ENCODE results near the gene ENGASE.

ENGASE gene

GRCh38 chr17:79107499-79108231 is 33.0 kb downstream of the ENGASE start:
- H3K27me3 ChIP-seq (ENCODE audit: insufficient read depth, low read length, poor library complexity, severe bottlenecking) = no peaks in the 10 kb centered on the region
- H3K4me3 ChIP-seq (ENCODE audit: low read length, poor library complexity, severe bottlenecking) = no peak overlapping the region
- TF ChIP-seq CTCF (conservative IDR thresholded peaks at IDR 0.05; ENCODE audit: low read length) = no peak
- TF ChIP-seq EZH2phosphoT487 (IDR thresholded peaks at IDR 0.05; ENCODE audit: borderline replicate concordance) = no peak
- no peaks in the 10 kb centered on the region for H3K79me2 ChIP-seq (ENCODE audit: insufficient read depth, low read length)
- H3K4me2 ChIP-seq (ENCODE audit: low read depth, low read length, poor library complexity, severe bottlenecking) = no peak overlapping the region
- H3K9me3 ChIP-seq (ENCODE audit: insufficient read depth, low read depth, low read length) = no peaks in the 10 kb centered on the region
- H3F3A ChIP-seq (ENCODE audit: low read depth) = no peaks in the 10 kb centered on the region
- no peaks in the 10 kb centered on the region for H3K36me3 ChIP-seq (ENCODE audit: insufficient read depth, low read length)
- H3K9ac ChIP-seq (ENCODE audit: low read depth, low read length, poor library complexity, severe bottlenecking) = no peak overlapping the region
- no peaks in the 10 kb centered on the region for H4K20me1 ChIP-seq (ENCODE audit: insufficient read depth, low read length, poor library complexity, severe bottlenecking)
- no peak overlapping the region for H2AFZ ChIP-seq (ENCODE audit: low read length)
- H3K4me1 ChIP-seq (ENCODE audit: insufficient read depth, low read length, poor library complexity, severe bottlenecking) = no peaks in the 10 kb centered on the region
- no peaks in the 10 kb centered on the region for H3K9me2 ChIP-seq (replicated peaks; ENCODE audit: low read depth, low read length)

- H3K4me3 ChIP-seq (ENCODE audit: low read length, poor library complexity, severe bottlenecking) = no peak overlapping the region
- TF ChIP-seq EZH2phosphoT487 (IDR thresholded peaks at IDR 0.05; ENCODE audit: borderline replicate concordance) = no peak
- TF ChIP-seq CTCF (conservative IDR thresholded peaks at IDR 0.05; ENCODE audit: low read length) = no peak
- H4K20me1 ChIP-seq (ENCODE audit: insufficient read depth, low read length, poor library complexity, severe bottlenecking) = no peaks in the 10 kb centered on the region
- no peak overlapping the region for H3K9ac ChIP-seq (ENCODE audit: low read depth, low read length, poor library complexity, severe bottlenecking)
- no peaks in the 10 kb centered on the region for H3K9me2 ChIP-seq (replicated peaks; ENCODE audit: low read depth, low read length)
- H3K4me2 ChIP-seq (ENCODE audit: low read depth, low read length, poor library complexity, severe bottlenecking) = no peak overlapping the region
- H3K4me1 ChIP-seq (ENCODE audit: insufficient read depth, low read length, poor library complexity, severe bottlenecking) = no peaks in the 10 kb centered on the region
- no peaks in the 10 kb centered on the region for H3F3A ChIP-seq (ENCODE audit: low read depth)
- no peaks in the 10 kb centered on the region for H3K36me3 ChIP-seq (ENCODE audit: insufficient read depth, low read length)
- no peaks in the 10 kb centered on the region for H3K79me2 ChIP-seq (ENCODE audit: insufficient read depth, low read length)
- no peaks in the 10 kb centered on the region for H3K27me3 ChIP-seq (ENCODE audit: insufficient read depth, low read length, poor library complexity, severe bottlenecking)
- no peak overlapping the region for H2AFZ ChIP-seq (ENCODE audit: low read length)
- H3K9me3 ChIP-seq (ENCODE audit: insufficient read depth, low read depth, low read length) = no peaks in the 10 kb centered on the region
Observed at GRCh38 chr17:79108232-79108850, 33.7 kb downstream of the ENGASE start.

GRCh38 chr17:79108870-79109269 is 34.2 kb downstream of the ENGASE start:
- Histone ChIP-seq H3K9ac (ENCODE audit: low read depth, low read length, poor library complexity, severe bottlenecking) (no peak overlapping the region), H3K36me3 (ENCODE audit: insufficient read depth, low read length) (no peaks in the 10 kb centered on the region), H3K4me1 (ENCODE audit: insufficient read depth, low read length, poor library complexity, severe bottlenecking) (no peaks in the 10 kb centered on the region), H2AFZ (ENCODE audit: low read length) (no peak overlapping the region), H4K20me1 (ENCODE audit: insufficient read depth, low read length, poor library complexity, severe bottlenecking) (no peaks in the 10 kb centered on the region), H3K4me2 (ENCODE audit: low read depth, low read length, poor library complexity, severe bottlenecking) (no peak overlapping the region), H3K9me3 (ENCODE audit: insufficient read depth, low read depth, low read length) (no peaks in the 10 kb centered on the region), H3F3A (ENCODE audit: low read depth) (no peaks in the 10 kb centered on the region), H3K9me2 (replicated peaks; ENCODE audit: low read depth, low read length) (no peaks in the 10 kb centered on the region), H3K27me3 (ENCODE audit: insufficient read depth, low read length, poor library complexity, severe bottlenecking) (no peaks in the 10 kb centered on the region), H3K79me2 (ENCODE audit: insufficient read depth, low read length) (no peaks in the 10 kb centered on the region), H3K4me3 (ENCODE audit: low read length, poor library complexity, severe bottlenecking) (no peak overlapping the region)
- TF ChIP-seq CTCF (conservative IDR thresholded peaks at IDR 0.05; ENCODE audit: low read length) (no peak), EZH2phosphoT487 (IDR thresholded peaks at IDR 0.05; ENCODE audit: borderline replicate concordance) (no peak)
